ENCODE results near the gene EMC8.
A peak's percentile ranks its signal among the peaks of the same experiment; 100 is the strongest.

Gene EMC8

GRCh38 chr16:85825326-85825725 lies 26.0 kb upstream of the EMC8 start:
- no peak for TF ChIP-seq CTCF (conservative IDR thresholded peaks at IDR 0.05)
- H3K27ac ChIP-seq = no peak overlapping the region

- no peak overlapping the region for H3K27ac ChIP-seq
- no peak for TF ChIP-seq CTCF (conservative IDR thresholded peaks at IDR 0.05)
Observed at GRCh38 chr16:85824161-85825135, 25.1 kb upstream of the EMC8 start.

DNA sequence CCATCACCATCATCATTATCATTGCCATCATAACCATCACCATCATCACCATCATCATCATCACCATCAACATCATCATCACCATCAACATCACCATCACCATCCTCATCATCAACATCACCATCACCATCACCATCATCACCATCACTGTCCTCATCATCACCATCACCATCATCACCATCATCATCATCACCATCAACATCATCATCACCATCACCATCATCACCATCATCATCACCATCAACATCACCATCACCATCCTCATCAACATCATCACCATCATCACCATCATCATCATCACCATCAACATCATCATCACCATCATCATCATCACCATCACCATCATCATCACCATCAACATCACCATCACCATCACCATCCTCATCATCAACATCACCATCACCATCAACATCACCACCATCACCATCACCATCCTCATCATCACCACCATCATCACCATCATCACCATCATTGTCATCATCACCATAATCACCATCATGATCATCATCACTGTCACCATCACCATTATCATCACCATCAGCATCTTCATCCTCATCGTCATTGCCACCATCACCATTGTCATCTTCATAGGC lies 24.1 kb upstream of the EMC8 start:
- no peak for TF ChIP-seq CTCF (conservative IDR thresholded peaks at IDR 0.05)
- H3K27ac ChIP-seq = no peak overlapping the region

DNA sequence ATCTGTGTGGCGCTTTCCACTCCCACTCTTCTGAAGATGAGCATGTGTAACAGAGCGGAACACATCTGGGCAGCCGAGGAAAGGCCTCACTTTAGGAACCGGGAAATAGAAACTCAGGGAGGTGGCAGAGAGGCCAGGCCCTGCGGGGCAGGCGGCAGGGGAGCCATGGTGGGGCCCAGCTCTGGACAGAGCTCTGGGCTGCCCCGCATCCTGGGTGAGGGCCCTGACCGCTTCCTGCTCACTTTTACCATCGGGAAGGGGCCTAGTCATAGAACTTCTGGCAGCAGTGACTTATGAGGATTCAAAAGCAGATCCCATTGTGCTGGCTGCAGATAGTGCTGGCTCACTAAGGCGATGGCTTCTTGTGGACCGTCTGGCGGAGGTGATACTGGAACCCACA lies 22.8 kb upstream of the EMC8 start:
- no peak for TF ChIP-seq CTCF (conservative IDR thresholded peaks at IDR 0.05)
- H3K27ac ChIP-seq = no peak overlapping the region

DNA sequence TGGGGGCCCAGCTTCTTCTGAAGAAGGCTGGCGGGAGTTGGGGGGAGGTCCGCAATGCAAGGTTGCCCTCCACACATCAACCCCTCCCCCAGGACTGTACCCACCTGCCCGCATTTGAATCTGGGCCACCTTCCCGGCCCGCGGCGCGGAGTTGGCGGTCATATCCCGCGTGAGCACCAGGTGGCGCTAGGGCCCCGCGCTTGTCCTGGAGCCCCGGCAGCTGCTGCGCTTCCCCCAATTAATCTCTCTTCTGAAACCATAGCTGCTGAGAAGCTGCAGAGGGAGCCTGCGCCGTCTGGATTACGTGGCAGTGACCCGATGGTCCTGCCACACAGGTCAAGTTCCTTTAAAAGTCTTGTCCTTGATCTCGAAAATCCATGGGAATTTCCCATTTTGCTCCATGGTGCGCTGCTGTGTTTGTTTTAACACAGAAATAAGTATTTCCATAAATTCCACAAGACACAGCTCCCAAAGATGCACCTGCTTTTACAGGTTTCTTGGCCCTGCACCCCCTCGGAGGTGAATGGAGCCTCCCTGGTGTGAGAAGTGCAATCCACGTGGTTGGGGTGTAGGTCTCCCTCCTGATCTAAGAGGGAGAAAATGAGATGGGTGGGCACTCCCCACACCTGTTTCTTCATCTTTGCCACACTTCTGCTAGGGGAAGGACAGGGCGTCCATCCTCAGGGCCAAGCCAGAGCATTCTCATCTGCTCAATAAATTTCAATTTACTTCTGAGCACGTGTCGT lies 22.2 kb upstream of the EMC8 start:
- peak; percentile 76 for TF ChIP-seq CTCF (conservative IDR thresholded peaks at IDR 0.05)

GRCh38 chr16:85820604-85821372 lies 21.4 kb upstream of the EMC8 start:
- H3K27ac ChIP-seq = no peak overlapping the region
- no peak for TF ChIP-seq CTCF (conservative IDR thresholded peaks at IDR 0.05)

More for the DNA sequence above, 22.2 kb upstream of the EMC8 start:
- no peak overlapping the region for H3K27ac ChIP-seq
